K562 (cell line): ENCODE results near the gene PRR19. TPM values are rescaled to one million over a fixed set of nuclear protein-coding genes. Genes with fewer than 3 reads are reported as not detected.

Experiments used
- ARID1B ChIP-seq: fragments of 450-650 bp; IDR thresholded peaks from 2 replicates; pipeline ENCODE4 v1.6.1; 2016; ENCODE audit warnings: antibody characterized with exemption, mild to moderate bottlenecking, inconsistent platforms
- ASH1L ChIP-seq: fragments of 450-650 bp; IDR thresholded peaks from 2 replicates; pipeline ENCODE4 v1.6.1; 2018; ENCODE audit warnings: borderline replicate concordance, mild to moderate bottlenecking, low read depth; ENCODE audit not compliant: partially characterized antibody
- CBX3 ChIP-seq, 2 experiments: IDR thresholded peaks; 1 replicate in 1 of 2; 2 replicates in 1 of 2; pipeline ENCODE4 v1.6.1; 2012; ENCODE audit warnings: inconsistent platforms in 2 of 2, low read length in 2 of 2, borderline replicate concordance in 1 of 2, control low read depth in 1 of 2
- COPS2 ChIP-seq: fragments of 450-650 bp; conservative IDR thresholded peaks from 2 replicates; pipeline ENCODE4 v1.6.1; 2016; ENCODE audit warnings: mild to moderate bottlenecking, moderate library complexity
- DPF2 ChIP-seq: fragments of 450-650 bp; IDR thresholded peaks from 2 replicates; pipeline ENCODE4 v1.6.1; 2016
- E4F1 ChIP-seq: fragments of 250-450 bp; sonication (Bioruptor Pico); IDR thresholded peaks from 2 replicates; pipeline ENCODE4 v1.5.0; 2021; ENCODE audit warnings: mild to moderate bottlenecking, borderline replicate concordance
- GTF2E2 ChIP-seq: fragments of 200-800 bp; sonication (Bioruptor generic); IDR thresholded peaks from 2 replicates; pipeline ENCODE4 v1.6.1; 2016; ENCODE audit warnings: missing genetic modification characterization, missing compliant biosample characterization
- HDAC3 ChIP-seq: fragments of 450-650 bp; IDR thresholded peaks from 2 replicates; pipeline ENCODE4 v1.6.1; 2018; ENCODE audit warnings: borderline replicate concordance, mild to moderate bottlenecking, moderate library complexity; ENCODE audit not compliant: partially characterized antibody
- KDM2B ChIP-seq: fragments of 250-450 bp; sonication (Bioruptor Pico); IDR thresholded peaks from 2 replicates; pipeline ENCODE4 v1.8.0; 2021; ENCODE audit warnings: mild to moderate bottlenecking, moderate library complexity
- MAZ ChIP-seq, 2 experiments: fragments of 450-650 bp in 1 of 2; sonication (generic) in 1 of 2; formaldehyde crosslinking; IDR thresholded peaks in 1 of 2; conservative IDR thresholded peaks in 1 of 2; 2 replicates each; pipeline versions ENCODE4 v1.4.0 to v1.5.0; 2020; ENCODE audit warnings: mild to moderate bottlenecking in 1 of 2, missing genetic modification reagents in 1 of 2
- MCM3 ChIP-seq: fragments of 450-650 bp; IDR thresholded peaks from 2 replicates; pipeline ENCODE4 v1.6.1; 2016
- MEIS2 ChIP-seq: fragments of 450-650 bp; IDR thresholded peaks from 2 replicates; pipeline ENCODE4 v1.6.1; 2014; ENCODE audit warnings: mild to moderate bottlenecking; ENCODE audit not compliant: partially characterized antibody
- NCOA2 ChIP-seq, 2 experiments: fragments of 450-650 bp; IDR thresholded peaks; 2 replicates each; pipeline ENCODE4 v1.6.1; 2018; ENCODE audit warnings: mild to moderate bottlenecking in 2 of 2, moderate library complexity in 1 of 2; ENCODE audit not compliant: partially characterized antibody in 2 of 2
- NCOA6 ChIP-seq: fragments of 450-650 bp; IDR thresholded peaks from 2 replicates; pipeline ENCODE4 v1.6.1; 2017; ENCODE audit warnings: mild to moderate bottlenecking
- PHF8 ChIP-seq: fragments of 200-600 bp; sonication (generic); IDR thresholded peaks from 2 replicates; pipeline ENCODE4 v1.6.1; 2012; ENCODE audit warnings: mixed run types, mild to moderate bottlenecking, inconsistent platforms, low read length, moderate library complexity, borderline replicate concordance
- RBBP5 ChIP-seq: fragments of 200-600 bp; sonication (generic); IDR thresholded peaks from 2 replicates; pipeline ENCODE4 v1.6.1; 2012; ENCODE audit warnings: borderline replicate concordance, mild to moderate bottlenecking, low read length, control low read depth, inconsistent platforms; ENCODE audit not compliant: insufficient read depth, poor library complexity, severe bottlenecking
- SETDB1 ChIP-seq: IDR thresholded peaks from one replicate; pipeline ENCODE4 v1.6.1; 2012; ENCODE audit warnings: low read length, control low read depth, inconsistent platforms
- SMAD4 ChIP-seq: fragments of 250-450 bp; sonication (Bioruptor Pico); conservative IDR thresholded peaks from 2 replicates; pipeline ENCODE4 v1.8.0; 2021; ENCODE audit warnings: inconsistent platforms, mild to moderate bottlenecking, moderate library complexity
- SNRNP70 ChIP-seq: fragments of 200-400 bp; formaldehyde crosslinking; optimal IDR thresholded peaks from 2 replicates; pipeline ENCODE3; 2017; ENCODE audit warnings: low read depth, low read length
- ZKSCAN1 ChIP-seq: fragments of 150-350 bp; IDR thresholded peaks from 2 replicates; pipeline ENCODE4 v1.6.1; 2016; ENCODE audit warnings: low read depth, low read length
- ZNF175 ChIP-seq: fragments of 200-800 bp; sonication (Bioruptor generic); IDR thresholded peaks from 2 replicates; pipeline ENCODE4 v1.6.1; 2016; ENCODE audit warnings: low read depth, mild to moderate bottlenecking, missing genetic modification characterization, missing compliant biosample characterization
- ZNF239 ChIP-seq: fragments of 250-450 bp; sonication (Bioruptor Pico); IDR thresholded peaks from 2 replicates; pipeline ENCODE4 v1.4.0; 2020; ENCODE audit warnings: mild to moderate bottlenecking
- ZNF354B ChIP-seq: fragments of 250-450 bp; sonication (Bioruptor Pico); IDR thresholded peaks from 2 replicates; pipeline ENCODE4 v1.4.0; 2020
- ZNF551 ChIP-seq: fragments of 250-450 bp; sonication (Bioruptor Pico); IDR thresholded peaks from 2 replicates; pipeline ENCODE4 v1.5.0; 2021; ENCODE audit warnings: mild to moderate bottlenecking, moderate library complexity
- ZNF79 ChIP-seq: fragments of 250-450 bp; sonication (Bioruptor Pico); IDR thresholded peaks from 2 replicates; pipeline ENCODE4 v1.4.0; 2020; ENCODE audit warnings: low read depth, mild to moderate bottlenecking, moderate library complexity
- polyA plus RNA-seq, 8 experiments: library from polyadenylated mRNA; depleted of rRNA in 4 of 8; stranded (reverse) in 5 of 8; unstranded in 3 of 8; fragments of >200 nt; fragmentation: Nextera tagmentation in 2 of 8; fragmentation: Illumina TruSeq in 1 of 8; extraction: Ambion mirVana in 2 of 8; extraction: Trizol in 1 of 8; gene quantifications; 2 replicates each; pipeline versions ENCODE4 v1.2.1 to v1.2.3, GENCODE V29; 2011 to 2014; ENCODE audit warnings: inconsistent platforms in 1 of 8, missing spikeins in 1 of 8
- total RNA-seq, 7 experiments: library from RNA; depleted of rRNA in 6 of 7; stranded (reverse); fragments of >200 nt in 6 of 7; fragmentation: Illumina TruSeq in 2 of 7; extraction: Trizol in 2 of 7; gene quantifications; 2 replicates each; pipeline versions ENCODE4 v1.2.1 to v1.2.3, GENCODE V29; 2011 to 2021; ENCODE audit warnings: low replicate concordance in 1 of 7
- TF ChIP-seq, protein P1 (sequence below): sonication (generic); formaldehyde crosslinking; IDR thresholded peaks from 2 replicates; pipeline ENCODE4 v1.9.0; 2022; ENCODE audit warnings: mild to moderate bottlenecking, missing genetic modification reagents

PRR19 gene
- total and polyA plus RNA-seq, 9 of the 15 experiments (the other 6 are each of a cell fraction or from before 2014, with no cell fraction given) = 0.10 to 1.6 (median 0.54) TPM

GRCh38 chr19:42254089-42254849 is 47.7 kb upstream of the PRR19 start (continued):
- TF ChIP-seq MAZ (CRISPR knock-in tag; conservative IDR thresholded peaks at IDR 0.05 in 1 of 2, IDR thresholded peaks at IDR 0.05 in 1 of 2) (peak; percentile 76 to 89), HDAC3 (no peak), SMAD4 (peak; percentile 24; the same call in 1 of the 2 replicates), SNRNP70 (no peak), RBBP5 (peak; percentile 73), E4F1 (CRISPR knock-in tag) (no peak), CBX3 (IDR thresholded peaks at IDR 0.05; ENCODE audit: borderline replicate concordance in 1 of 2, low read length in 2 of 2) (no peak), PHF8 (0 out of 2 replicates have a peak, but pooled peaks have one; percentile 4), ZKSCAN1 (no peak), DPF2 (no peak; the same call in 1 of the 2 replicates), NCOA2 (IDR thresholded peaks at IDR 0.05; ENCODE audit: partially characterized antibody in 2 of 2) (no peak), ASH1L (no peak), ZNF175 (CRISPR knock-in tag) (0 out of 2 replicates have a peak, but pooled peaks have one; percentile 7), KDM2B (CRISPR knock-in tag) (no peak), ZNF551 (CRISPR knock-in tag) (no peak), NCOA6 (no peak), GTF2E2 (tag) (no peak), ZNF79 (CRISPR knock-in tag) (no peak), ZNF354B (CRISPR knock-in tag) (no peak), ARID1B (no peak), MCM3 (no peak), SETDB1 (no peak), MEIS2 (peak; percentile 31), ZNF239 (CRISPR knock-in tag) (no peak), COPS2 (no peak)
- TF ChIP-seq, protein P1, sequence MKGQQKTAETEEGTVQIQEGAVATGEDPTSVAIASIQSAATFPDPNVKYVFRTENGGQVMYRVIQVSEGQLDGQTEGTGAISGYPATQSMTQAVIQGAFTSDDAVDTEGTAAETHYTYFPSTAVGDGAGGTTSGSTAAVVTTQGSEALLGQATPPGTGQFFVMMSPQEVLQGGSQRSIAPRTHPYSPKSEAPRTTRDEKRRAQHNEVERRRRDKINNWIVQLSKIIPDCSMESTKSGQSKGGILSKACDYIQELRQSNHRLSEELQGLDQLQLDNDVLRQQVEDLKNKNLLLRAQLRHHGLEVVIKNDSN (CRISPR knock-in tag) = no peak
